Measurements from ENCODE around the gene NR1D2. TPM values are rescaled to one million over a fixed set of nuclear protein-coding genes. Genes with fewer than 3 reads are reported as not detected.

NR1D2 gene
- total RNA-seq, 4 donors from 2014 or later: 28.2 to 48.7 (median 40.5) TPM

GRCh38 chr3:23945913-23946687 is 1.0 kb downstream of the NR1D2 start:
- TF ChIP-seq, protein P1, sequence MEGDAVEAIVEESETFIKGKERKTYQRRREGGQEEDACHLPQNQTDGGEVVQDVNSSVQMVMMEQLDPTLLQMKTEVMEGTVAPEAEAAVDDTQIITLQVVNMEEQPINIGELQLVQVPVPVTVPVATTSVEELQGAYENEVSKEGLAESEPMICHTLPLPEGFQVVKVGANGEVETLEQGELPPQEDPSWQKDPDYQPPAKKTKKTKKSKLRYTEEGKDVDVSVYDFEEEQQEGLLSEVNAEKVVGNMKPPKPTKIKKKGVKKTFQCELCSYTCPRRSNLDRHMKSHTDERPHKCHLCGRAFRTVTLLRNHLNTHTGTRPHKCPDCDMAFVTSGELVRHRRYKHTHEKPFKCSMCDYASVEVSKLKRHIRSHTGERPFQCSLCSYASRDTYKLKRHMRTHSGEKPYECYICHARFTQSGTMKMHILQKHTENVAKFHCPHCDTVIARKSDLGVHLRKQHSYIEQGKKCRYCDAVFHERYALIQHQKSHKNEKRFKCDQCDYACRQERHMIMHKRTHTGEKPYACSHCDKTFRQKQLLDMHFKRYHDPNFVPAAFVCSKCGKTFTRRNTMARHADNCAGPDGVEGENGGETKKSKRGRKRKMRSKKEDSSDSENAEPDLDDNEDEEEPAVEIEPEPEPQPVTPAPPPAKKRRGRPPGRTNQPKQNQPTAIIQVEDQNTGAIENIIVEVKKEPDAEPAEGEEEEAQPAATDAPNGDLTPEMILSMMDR (IDR thresholded peaks at IDR 0.05; ENCODE audit: low read depth): no peak

DNA sequence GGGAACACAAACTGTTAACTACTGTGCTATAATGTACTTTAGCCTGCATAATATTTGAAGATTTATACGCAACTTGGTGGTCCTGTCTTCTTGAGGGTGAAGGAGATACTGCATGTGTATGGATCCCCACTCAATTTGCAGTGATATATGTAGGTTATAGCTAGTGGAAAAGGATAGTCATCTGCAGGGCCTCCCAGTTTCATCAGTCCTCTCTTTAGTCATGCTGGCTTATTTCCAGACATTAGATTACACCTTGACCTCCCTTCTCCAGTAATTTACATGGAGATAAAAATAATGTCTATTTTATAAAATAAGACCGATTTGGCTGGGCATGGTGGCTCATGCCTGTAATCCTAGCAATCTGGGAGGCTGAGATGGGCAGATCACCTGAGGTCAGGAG is 3.7 kb downstream of the NR1D2 start:
- TF ChIP-seq, protein P1 (IDR thresholded peaks at IDR 0.05; ENCODE audit: low read depth): no peak

DNA sequence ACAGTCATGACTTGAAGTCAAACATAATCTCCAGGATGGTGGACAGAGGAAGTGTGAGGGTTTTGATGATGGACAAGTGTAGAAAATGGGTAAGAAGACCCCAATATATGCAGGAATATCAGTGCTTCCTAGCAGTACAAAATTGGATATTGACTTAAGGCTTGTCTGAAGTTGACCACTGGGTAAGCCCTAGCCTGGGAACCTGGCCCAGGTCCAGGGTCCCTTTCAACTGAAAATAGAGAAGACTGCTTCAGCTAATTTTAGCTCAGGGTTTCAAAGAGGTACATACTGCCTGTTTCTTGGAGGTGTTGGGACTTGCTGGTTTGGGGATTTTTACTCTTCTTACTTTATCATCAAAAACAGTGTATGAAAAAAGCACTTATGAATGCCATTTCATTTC is 4.7 kb downstream of the NR1D2 start:
- TF ChIP-seq, protein P1 (IDR thresholded peaks at IDR 0.05; ENCODE audit: low read depth): no peak

DNA sequence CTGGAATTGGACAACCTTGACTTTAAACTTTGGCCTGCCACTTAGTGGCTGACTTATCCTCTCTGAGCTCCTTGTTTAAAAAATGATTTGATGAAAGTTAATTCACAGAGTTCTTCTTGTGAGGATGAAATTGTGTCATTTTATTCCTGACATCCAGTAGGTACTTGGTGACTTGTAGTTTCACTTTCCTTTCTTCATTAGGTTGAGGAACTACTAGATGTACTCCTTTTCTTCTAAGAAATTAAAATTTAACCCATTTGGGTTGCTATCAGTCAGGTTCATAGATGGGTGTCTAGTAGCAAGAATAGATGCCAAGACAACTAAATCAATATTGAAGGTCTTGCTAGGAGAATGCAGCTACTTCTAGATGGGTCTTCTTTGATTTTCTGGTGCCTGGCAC is 5.2 kb downstream of the NR1D2 start:
- TF ChIP-seq, protein P1 (IDR thresholded peaks at IDR 0.05; ENCODE audit: low read depth): no peak

DNA sequence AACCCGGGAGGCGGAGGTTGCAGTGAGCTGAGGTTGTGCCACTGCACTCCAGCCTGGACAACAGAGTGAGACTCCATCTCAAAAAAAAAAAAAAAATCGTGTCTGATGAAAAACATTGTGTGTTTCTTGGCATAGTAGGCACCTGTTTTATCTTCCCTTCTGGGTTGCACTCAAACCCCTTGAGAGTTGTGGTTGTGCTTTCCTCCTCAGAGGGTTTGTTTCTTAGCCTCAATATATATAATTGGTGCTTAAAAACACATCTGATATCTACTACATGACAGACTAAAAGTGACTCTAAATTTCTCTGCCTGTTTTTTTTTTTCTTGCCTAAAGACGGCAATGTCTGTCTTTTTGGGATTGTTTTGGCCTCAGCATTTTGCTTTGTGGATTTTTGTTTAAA is 7.6 kb downstream of the NR1D2 start:
- TF ChIP-seq, protein P1 (IDR thresholded peaks at IDR 0.05; ENCODE audit: low read depth): no peak

GRCh38 chr3:23953523-23953922 is 8.4 kb downstream of the NR1D2 start:
- TF ChIP-seq, protein P1 (IDR thresholded peaks at IDR 0.05; ENCODE audit: low read depth): no peak

DNA sequence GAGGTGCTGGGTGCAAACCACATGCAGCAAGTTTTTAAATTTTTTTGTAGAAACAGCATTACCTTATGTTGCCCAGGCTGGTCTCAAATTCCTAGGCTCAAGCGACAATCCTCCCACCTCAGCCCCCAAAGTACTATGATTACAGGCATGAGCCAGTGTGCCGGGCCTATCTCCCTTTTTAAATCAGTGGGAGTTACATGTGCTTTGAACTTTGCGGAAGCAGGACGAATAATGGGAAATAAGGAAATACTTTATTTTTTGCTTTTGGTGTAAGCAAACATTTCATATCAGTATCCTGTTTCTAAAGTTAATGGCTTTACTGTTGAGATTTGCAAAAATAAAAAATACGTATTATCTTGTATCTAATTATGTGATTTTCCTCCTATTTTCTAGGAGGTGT is 9.1 kb downstream of the NR1D2 start:
- TF ChIP-seq, protein P1 (IDR thresholded peaks at IDR 0.05; ENCODE audit: low read depth): no peak

All from subcutaneous adipose tissue (tissue), 4 donors.